ENCODE data around the gene ZSCAN26.

DNA sequence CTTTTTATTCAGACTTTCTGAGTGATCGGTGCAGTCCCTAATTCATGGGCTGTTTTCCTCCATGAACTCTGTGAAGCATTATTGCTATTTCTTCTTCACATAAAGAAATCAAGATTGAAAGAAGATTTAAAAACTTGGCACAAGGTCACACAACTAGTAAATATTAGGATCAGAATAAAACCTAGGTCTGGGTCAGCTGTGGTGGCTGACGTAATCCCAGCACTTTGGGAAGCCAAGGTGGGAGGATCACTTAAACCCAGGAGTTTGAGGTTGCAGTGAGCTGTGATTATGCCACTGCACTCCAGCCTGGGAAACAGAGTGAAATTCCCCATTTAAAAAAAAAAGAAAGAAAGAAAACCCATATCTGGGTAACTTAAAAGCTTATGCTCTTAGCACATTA is 40.5 kb upstream of the ZSCAN26 start:
- no peak for TF ChIP-seq CREM (CRISPR knock-in tag; IDR thresholded peaks at IDR 0.05)
- no peak for TF ChIP-seq ATF2 (CRISPR knock-in tag; IDR thresholded peaks at IDR 0.05; ENCODE audit: borderline replicate concordance, low read depth)
- no peak for TF ChIP-seq CTCF (IDR thresholded peaks at IDR 0.05)

All from WTC11 (cell line).